ENCODE data around the gene PEX16. TPM values are rescaled to one million over a fixed set of nuclear protein-coding genes. Genes with fewer than 3 reads are reported as not detected.

PEX16 gene
- total and polyA plus RNA-seq, 2 of the 13 experiments (the other 11 are each of a cell fraction or from before 2014, with no cell fraction given), result 12.5 to 21.8 TPM

DNA sequence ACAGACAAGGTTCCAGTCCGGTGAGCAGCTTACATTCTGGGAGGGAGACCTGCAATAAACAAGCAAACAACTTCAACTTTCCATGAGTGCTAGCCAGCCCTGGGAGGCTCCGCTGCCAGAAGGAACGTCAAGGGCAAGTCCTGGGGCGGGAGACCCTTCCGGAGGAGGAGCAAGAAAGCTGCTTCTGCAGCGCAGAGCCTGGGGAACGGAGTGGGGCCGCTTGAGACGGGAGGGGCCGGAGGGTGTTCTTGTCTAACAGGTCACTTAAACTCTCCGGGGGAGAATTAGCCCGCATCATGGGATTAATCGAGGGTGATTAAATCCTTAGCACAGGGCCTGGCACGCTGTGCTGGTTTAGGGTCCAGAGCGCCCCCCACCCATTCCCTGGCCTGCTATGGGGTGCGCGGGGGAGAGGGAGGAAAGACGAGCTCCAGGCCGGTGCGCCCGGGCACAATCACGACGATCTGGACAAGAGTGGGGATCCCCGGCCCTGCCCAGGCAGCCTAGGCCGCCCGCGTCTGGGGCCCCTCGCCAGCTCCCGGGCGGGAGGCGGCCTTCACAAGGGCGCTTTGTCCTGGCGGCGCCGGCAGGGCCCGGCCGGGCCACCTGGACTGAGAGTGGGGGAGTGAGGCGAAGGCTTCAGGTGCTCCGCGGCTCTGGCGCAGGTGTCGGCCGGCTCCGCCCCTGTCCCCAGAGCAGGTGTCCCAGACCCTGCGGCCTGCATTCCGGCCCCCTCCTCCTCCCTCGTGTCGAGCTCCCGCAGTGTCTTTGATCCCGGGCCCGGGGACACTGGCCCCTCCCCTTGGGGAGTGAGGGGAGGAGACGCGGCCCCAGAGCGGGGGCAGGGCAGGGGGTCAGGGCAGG is 4.1 kb upstream of the PEX16 start (continued):
- TF ChIP-seq, protein P1, sequence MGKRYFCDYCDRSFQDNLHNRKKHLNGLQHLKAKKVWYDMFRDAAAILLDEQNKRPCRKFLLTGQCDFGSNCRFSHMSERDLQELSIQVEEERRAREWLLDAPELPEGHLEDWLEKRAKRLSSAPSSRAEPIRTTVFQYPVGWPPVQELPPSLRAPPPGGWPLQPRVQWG (CRISPR knock-in tag; IDR thresholded peaks at IDR 0.05; ENCODE audit: borderline replicate concordance, low read depth), result no peak
- TF ChIP-seq XBP1 (CRISPR knock-in tag; IDR thresholded peaks at IDR 0.05) (no peak), FLYWCH1 (CRISPR knock-in tag; IDR thresholded peaks at IDR 0.05) (no peak), ZNF546 (CRISPR knock-in tag; conservative IDR thresholded peaks at IDR 0.05) (no peak), ZNF382 (CRISPR knock-in tag; IDR thresholded peaks at IDR 0.05; ENCODE audit: borderline replicate concordance) (no peak), CCAR2 (optimal IDR thresholded peaks at IDR 0.05; ENCODE audit: low read depth, low read length) (no peak), NR2F2 (IDR thresholded peaks at IDR 0.05; ENCODE audit: borderline replicate concordance, low read depth) (no peak), ZNF839 (CRISPR knock-in tag; IDR thresholded peaks at IDR 0.05; ENCODE audit: borderline replicate concordance) (no peak), NFYC (CRISPR knock-in tag; IDR thresholded peaks at IDR 0.05) (no peak), ZFP41 (CRISPR knock-in tag; IDR thresholded peaks at IDR 0.05; ENCODE audit: borderline replicate concordance) (no peak)
- TF ChIP-seq, protein P2, sequence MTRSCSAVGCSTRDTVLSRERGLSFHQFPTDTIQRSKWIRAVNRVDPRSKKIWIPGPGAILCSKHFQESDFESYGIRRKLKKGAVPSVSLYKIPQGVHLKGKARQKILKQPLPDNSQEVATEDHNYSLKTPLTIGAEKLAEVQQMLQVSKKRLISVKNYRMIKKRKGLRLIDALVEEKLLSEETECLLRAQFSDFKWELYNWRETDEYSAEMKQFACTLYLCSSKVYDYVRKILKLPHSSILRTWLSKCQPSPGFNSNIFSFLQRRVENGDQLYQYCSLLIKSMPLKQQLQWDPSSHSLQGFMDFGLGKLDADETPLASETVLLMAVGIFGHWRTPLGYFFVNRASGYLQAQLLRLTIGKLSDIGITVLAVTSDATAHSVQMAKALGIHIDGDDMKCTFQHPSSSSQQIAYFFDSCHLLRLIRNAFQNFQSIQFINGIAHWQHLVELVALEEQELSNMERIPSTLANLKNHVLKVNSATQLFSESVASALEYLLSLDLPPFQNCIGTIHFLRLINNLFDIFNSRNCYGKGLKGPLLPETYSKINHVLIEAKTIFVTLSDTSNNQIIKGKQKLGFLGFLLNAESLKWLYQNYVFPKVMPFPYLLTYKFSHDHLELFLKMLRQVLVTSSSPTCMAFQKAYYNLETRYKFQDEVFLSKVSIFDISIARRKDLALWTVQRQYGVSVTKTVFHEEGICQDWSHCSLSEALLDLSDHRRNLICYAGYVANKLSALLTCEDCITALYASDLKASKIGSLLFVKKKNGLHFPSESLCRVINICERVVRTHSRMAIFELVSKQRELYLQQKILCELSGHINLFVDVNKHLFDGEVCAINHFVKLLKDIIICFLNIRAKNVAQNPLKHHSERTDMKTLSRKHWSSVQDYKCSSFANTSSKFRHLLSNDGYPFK (CRISPR knock-in tag; IDR thresholded peaks at IDR 0.05; ENCODE audit: borderline replicate concordance), result no peak
- TF ChIP-seq, protein P3, sequence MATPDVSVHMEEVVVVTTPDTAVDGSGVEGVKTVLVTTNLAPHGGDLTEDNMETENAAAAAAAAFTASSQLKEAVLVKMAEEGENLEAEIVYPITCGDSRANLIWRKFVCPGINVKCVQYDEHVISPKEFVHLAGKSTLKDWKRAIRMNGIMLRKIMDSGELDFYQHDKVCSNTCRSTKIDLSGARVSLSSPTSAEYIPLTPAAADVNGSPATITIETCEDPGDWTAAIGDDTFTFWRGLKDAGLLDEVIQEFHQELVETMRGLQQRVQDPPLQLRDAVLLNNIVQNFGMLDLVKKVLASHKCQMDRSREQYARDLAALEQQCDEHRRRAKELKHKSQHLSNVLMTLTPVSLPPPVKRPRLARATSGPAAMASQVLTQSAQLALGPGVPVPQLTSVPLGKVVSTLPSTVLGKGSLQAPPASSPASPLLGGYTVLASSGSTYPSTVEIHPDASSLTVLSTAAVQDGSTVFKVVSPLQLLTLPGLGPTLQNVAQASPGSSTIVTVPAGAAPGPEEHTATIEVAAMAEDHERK (CRISPR knock-in tag; IDR thresholded peaks at IDR 0.05; ENCODE audit: low read depth), result no peak
- TF ChIP-seq, protein P4, sequence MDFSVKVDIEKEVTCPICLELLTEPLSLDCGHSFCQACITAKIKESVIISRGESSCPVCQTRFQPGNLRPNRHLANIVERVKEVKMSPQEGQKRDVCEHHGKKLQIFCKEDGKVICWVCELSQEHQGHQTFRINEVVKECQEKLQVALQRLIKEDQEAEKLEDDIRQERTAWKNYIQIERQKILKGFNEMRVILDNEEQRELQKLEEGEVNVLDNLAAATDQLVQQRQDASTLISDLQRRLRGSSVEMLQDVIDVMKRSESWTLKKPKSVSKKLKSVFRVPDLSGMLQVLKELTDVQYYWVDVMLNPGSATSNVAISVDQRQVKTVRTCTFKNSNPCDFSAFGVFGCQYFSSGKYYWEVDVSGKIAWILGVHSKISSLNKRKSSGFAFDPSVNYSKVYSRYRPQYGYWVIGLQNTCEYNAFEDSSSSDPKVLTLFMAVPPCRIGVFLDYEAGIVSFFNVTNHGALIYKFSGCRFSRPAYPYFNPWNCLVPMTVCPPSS (IDR thresholded peaks at IDR 0.05), result no peak
- TF ChIP-seq, protein P5, sequence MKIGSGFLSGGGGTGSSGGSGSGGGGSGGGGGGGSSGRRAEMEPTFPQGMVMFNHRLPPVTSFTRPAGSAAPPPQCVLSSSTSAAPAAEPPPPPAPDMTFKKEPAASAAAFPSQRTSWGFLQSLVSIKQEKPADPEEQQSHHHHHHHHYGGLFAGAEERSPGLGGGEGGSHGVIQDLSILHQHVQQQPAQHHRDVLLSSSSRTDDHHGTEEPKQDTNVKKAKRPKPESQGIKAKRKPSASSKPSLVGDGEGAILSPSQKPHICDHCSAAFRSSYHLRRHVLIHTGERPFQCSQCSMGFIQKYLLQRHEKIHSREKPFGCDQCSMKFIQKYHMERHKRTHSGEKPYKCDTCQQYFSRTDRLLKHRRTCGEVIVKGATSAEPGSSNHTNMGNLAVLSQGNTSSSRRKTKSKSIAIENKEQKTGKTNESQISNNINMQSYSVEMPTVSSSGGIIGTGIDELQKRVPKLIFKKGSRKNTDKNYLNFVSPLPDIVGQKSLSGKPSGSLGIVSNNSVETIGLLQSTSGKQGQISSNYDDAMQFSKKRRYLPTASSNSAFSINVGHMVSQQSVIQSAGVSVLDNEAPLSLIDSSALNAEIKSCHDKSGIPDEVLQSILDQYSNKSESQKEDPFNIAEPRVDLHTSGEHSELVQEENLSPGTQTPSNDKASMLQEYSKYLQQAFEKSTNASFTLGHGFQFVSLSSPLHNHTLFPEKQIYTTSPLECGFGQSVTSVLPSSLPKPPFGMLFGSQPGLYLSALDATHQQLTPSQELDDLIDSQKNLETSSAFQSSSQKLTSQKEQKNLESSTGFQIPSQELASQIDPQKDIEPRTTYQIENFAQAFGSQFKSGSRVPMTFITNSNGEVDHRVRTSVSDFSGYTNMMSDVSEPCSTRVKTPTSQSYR (CRISPR knock-in tag; IDR thresholded peaks at IDR 0.05; ENCODE audit: borderline replicate concordance), result peak; percentile 80
- TF ChIP-seq, protein P6, sequence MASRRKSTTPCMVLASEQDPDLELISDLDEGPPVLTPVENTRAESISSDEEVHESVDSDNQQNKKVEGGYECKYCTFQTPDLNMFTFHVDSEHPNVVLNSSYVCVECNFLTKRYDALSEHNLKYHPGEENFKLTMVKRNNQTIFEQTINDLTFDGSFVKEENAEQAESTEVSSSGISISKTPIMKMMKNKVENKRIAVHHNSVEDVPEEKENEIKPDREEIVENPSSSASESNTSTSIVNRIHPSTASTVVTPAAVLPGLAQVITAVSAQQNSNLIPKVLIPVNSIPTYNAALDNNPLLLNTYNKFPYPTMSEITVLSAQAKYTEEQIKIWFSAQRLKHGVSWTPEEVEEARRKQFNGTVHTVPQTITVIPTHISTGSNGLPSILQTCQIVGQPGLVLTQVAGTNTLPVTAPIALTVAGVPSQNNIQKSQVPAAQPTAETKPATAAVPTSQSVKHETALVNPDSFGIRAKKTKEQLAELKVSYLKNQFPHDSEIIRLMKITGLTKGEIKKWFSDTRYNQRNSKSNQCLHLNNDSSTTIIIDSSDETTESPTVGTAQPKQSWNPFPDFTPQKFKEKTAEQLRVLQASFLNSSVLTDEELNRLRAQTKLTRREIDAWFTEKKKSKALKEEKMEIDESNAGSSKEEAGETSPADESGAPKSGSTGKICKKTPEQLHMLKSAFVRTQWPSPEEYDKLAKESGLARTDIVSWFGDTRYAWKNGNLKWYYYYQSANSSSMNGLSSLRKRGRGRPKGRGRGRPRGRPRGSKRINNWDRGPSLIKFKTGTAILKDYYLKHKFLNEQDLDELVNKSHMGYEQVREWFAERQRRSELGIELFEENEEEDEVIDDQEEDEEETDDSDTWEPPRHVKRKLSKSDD (CRISPR knock-in tag; IDR thresholded peaks at IDR 0.05; ENCODE audit: low read depth), result 0 out of 2 replicates have a peak, but pooled peaks have one; percentile 25
